GM08714 (cell line): ENCODE data around the gene PLEKHJ1.
A peak's percentile ranks its signal among the peaks of the same experiment; 100 is the strongest.

Source experiments
- H3K4me3 ChIP-seq: fragments of 200-500 bp; sonication (Bioruptor generic); 2 replicates; pipeline ENCODE4 v1.5.1; 2014; ENCODE audit warnings: mild to moderate bottlenecking, low read length, inconsistent platforms
- ZNF274 ChIP-seq: IDR thresholded peaks from 2 replicates; pipeline ENCODE4 v1.6.1; 2012; ENCODE audit warnings: mild to moderate bottlenecking, low read depth, low read length

The PLEKHJ1 gene, protein sequence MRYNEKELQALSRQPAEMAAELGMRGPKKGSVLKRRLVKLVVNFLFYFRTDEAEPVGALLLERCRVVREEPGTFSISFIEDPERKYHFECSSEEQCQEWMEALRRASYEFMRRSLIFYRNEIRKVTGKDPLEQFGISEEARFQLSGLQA

DNA sequence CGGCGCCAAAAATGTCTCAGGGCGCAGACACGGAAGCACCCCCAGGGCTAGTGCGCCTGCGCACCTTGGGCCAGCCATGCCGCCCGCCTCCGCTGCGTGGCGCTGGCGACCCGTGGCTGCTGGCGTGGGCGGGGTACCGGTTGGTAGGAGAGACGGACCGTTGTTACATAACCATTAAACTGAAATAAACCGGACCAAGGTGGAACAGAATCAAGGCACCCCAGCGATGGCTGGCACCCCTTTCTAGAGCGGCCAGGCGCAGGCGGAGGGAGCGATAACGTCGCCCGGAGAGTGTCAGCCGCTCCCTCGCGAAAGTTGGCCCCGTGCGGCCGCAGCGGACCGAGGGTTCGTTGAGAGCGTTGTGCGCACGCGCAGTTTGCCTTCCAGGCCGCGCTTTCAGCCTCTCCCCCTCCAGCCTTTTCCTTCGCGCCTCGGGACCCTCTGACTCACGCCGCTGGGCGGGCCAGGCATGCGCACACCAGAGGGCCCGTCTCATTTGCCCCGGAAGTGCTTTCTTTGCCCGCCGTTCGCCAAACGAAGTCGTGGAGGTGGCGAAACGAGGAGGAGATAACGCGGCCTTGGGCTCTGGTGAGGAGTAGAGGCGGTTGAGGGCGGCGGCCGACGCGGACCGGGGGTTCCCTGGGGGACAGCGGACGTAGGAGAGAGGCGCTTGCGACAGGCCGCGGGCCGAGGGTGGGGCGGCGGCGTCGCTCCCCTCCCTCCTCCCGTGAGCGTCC is at the start of gene PLEKHJ1, which contains the start of gene SF3A2:
Gene PLEKHJ1, minus strand, starts transcription at position 16 of the 737 bp plus-strand sequence. CDS start 81 bp downstream, outside the sequence.
Gene SF3A2, plus strand, starts transcription at position 511 of the 737 bp plus-strand sequence. CDS start 6,595 bp downstream, outside the sequence.
- peak within 1 kb of the TSS; percentile 85 for H3K4me3 ChIP-seq
- no peak for TF ChIP-seq ZNF274

DNA sequence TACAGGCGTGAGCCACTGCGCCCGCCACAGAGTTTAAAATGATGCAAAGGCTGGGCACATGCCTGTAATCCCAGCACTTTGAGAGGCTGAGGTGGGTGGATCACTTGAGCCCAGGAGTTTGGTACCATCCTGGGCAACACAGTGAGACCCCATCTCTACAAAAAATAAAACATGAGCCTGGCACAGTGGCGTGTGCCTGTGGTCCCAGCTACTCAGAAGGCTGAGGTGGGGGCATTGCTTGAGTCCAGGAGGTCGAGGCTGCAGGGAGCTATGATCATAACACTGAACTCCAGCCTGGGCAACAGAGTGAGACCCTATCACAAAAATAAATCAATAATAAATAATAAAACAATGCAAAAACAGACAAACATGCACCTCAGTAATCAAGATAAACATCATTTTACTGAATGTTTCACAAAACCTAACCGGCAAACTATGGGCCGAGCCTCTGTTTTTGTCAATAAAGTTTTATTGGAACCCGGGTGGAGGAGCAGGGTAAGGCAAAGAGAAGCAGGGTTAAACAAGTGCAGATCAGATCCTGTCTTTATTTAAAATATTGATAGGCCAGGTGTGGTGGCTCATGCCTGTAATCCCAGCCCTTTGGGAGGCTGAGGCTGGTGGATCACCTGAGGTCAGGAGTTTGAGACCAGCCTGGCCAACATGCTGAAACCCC is 47.8 kb upstream of the PLEKHJ1 start:
- no peak for TF ChIP-seq ZNF274
- no peak overlapping the region for H3K4me3 ChIP-seq

DNA sequence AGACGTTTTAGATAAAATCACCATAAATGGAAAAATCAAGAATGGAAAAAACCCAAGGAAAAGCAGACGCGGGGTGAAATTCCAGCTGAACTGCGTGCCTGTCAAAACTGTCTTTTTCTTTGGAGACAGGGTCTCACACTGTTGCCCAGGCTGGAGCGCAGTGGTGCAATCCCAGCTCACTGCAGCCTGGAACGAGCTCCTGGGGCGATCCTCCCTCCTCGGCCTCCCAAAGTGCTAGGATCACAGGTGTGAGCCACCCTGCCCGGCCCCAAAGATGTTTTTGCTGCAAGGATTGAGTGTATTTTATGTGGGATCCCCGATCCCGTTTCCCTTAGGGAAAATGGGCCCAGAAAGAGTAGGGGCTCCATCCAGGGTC is 46.7 kb upstream of the PLEKHJ1 start:
- no peak for TF ChIP-seq ZNF274
- no peak overlapping the region for H3K4me3 ChIP-seq

DNA sequence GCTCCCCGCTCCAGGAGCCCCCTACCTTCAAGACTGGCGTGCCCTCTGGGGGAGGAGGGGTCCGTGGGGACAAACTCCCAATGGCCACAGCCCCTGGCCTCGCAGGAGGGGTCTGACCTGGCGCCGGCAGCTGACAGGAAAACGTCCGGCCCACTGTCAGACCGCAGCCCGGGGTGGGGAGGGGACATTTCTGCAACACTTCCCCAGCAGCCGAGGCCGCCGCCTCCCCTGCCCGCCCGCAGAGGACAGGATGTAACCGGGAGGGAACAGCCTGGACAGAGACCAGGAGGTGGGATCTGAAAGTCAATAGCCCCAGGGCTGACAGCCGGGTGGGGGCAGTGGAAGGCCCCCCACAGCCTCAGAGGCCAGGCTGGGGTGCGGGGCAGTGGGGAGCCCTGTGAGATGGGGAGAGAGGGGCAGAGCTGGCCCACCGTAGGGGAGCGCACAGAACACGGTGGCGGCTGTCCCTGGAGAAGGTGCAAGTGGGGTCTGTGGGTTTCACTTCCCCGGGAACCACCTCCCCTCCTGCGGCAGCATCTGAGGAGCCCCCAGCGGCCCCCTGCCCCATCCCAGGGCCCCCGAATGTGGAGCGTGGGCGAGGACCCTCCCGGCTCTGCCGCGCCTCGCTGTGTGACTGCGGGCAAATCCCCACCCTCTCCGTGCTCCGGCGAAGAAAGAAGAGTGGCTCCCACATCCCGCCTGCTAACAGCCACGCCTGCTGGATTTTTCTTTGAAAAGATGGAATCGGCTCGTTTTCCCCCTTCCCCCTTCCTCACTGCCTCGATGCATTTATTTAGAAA is 46.1 kb upstream of the PLEKHJ1 start, which contains the start of gene PEAK3:
Gene PEAK3, minus strand, starts transcription at position 114 of the 800 bp plus-strand sequence. CDS start 1,244 bp downstream, outside the sequence.
- H3K4me3 ChIP-seq: peak within 1 kb of the TSS; percentile 15; the same call in 1 of the 2 replicates
- no peak for TF ChIP-seq ZNF274

DNA sequence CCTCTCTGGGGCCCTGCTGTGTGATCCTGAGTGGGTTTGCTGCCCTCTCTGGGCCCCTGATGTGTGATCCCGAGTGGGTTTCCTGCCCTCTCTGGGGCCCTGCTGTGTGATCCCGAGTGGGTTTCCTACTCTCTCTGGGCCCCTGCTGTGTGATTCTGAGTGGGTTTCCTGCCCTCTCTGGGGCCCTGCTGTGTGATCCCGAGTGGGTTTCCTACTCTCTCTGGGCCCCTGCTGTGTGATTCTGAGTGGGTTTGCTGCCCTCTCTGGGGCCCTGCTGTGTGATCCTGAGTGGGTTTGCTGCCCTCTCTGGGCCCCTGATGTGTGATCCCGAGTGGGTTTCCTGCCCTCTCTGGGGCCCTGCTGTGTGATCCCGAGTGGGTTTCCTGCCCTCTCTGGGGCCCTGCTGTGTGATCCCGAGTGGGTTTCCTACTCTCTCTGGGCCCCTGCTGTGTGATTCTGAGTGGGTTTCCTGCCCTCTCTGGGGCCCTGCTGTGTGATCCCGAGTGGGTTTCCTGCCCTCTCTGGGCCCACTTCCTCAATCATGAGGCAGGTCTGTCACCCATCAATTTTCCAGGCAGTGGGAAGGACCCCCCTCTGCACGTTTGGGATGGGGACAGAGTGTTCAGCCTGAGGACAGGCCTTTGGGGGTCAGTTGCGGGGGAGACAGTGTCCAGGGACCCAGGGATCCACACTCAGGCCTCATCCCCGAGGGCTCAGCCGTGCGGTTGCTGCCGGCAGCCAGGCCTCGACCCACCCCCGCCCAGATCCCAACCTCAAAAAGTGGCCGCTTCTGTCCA is 45.3 kb upstream of the PLEKHJ1 start:
- peak overlapping the region; percentile 15; the same call in 1 of the 2 replicates for H3K4me3 ChIP-seq

DNA sequence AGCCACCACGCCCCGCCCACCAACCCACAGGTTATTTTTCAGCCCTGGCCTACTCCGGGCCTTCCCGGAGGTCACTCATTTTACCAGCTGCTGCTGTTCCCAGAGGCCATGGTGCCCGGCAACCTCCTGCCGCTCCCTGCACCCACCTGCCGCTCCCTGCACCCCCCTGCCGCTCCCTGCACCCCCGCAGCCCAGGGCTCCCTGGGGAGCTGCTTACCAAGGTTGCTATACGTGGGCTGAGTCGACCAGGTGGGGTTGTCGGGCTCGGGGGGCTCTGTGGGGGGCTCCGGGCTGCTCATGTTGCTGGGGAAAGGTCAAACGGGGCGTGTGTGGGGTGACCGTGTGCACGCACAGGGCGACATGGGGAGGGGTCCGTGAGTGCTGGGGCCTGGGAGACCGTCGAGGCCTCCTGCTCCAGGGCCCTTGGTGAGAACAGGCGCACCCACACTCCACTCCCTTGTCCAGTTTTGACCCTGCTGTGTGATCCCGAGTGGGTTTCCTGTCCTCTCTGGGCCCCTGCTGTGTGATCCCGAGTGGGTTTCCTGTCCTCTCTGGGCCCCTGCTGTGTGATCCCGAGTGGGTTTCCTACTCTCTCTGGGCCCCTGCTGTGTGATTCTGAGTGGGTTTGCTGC is 44.6 kb upstream of the PLEKHJ1 start:
- no peak overlapping the region for H3K4me3 ChIP-seq
- no peak for TF ChIP-seq ZNF274

DNA sequence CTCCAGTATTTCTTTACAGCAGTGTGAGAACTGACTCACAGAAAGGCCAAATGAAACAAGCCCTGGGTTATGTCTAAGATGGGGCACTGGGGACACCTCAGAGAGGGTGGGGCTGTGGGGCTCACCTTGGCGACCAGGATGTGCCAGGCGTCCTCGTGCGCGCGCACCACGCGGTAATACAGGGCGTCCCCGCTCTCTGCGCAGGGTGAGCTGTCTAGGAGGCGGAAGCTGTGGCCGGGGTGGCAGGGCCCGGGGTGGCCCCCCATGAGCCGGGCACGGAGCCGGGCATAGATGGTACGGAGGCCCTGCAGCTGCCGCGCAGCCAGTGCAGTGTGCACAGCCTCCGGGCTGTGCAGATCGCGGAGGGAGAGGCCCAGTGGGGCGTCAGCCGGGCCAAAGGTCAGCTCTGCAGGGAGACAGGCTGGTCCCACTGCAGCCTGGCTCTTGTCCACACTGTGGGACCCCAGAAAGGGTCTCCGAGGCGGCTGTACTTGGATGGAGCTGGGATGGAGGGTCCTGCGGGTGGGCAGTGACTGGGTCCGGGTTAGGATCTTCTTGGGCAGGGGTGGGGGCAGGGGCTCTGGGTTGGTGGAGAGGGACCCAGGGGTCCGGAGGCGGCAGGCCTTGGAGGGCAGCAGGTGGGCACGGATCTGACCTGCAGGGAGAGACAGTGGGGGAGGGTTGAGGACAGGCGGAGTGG is 42.5 kb upstream of the PLEKHJ1 start:
- no peak for TF ChIP-seq ZNF274
- H3K4me3 ChIP-seq: no peak overlapping the region

DNA sequence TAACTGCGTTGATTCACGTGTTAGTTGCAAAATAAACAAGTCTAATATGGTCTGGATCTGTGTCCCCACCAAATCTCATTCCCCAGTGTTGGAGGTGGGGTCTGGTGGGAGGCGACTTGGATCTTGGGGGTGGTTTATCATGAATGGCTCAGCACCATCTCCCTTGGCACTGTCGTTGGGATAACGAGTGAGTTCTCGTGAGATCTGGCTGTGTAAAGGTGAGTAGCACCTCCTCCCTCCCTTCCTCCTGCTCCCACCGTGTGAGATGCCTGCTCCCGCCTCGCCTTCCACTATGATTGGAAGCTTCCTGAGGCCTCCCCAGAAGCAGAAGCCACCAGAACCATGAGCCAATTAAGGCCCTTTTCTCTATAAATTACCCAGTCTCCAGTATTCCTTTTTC is 41.0 kb upstream of the PLEKHJ1 start:
- TF ChIP-seq ZNF274: no peak
- H3K4me3 ChIP-seq: no peak overlapping the region

DNA sequence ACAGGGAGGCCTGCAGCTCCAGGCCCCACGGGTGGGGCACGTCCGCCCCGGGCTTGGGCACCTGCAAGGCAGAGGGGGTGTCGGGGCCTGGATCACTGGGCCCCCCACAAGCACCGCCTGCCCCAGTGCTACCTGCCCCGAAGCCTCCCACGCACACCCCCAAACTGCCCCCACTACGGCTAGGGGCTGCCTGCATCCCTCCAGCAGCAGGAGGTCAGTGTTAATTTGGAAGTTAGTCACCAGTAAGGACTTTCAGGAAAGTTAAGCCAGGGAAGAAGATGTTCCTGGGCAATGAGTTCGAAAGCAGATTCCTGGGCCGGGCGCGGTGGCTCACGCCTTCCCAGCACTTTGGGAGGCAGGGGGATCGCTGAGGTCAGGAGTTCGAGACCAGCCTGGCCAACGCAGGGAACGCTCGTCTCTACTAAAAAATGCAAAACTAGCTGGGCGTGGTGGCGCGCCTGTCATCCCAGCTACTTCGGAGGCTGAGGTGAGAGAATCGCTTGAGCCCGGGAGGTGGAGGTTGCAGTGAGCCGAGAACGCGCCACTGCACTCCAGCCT is 40.4 kb upstream of the PLEKHJ1 start:
- no peak for TF ChIP-seq ZNF274
- no peak overlapping the region for H3K4me3 ChIP-seq

DNA sequence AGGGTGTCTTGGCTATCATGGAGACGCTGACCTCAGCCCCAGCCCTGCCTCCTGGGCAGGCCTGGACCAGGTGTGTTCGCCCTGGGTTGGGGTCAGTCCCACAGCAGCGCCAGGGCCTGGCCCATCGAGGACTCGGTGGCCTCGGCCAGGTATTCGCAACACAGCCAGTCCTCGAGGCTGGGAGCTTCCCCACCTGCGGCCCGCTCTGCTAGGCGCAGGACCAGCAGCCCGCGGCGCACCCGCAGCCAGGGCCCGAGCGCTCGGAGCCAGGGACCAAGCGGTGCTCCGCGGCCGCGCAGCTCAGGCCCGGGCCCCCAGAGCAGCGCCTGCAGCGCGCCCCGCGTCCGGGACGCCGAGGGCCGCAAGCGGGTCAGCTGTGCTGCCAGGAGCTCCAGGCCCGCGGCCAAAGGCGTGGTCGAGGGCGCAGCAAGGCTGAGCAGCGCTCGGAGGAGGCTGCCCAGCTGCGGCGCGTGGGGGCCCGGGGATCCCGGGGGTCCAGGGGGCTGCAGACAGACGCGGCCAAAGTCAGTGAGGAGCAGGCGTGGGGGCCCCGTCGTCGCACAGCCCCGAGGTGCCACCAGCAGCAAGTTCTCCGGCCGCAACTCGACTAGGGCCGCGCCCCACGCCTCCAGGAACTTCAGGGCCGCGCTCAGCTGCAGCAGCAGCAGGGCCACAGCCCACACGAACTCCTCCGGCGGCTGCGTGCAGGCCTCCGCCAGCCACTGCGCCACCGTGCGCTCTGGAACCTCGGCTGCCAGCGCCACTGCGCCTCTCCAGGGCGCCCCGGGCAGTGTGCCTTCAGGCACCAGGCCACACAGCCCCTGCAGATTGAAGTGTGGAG is 39.7 kb upstream of the PLEKHJ1 start:
- TF ChIP-seq ZNF274: no peak
- no peak overlapping the region for H3K4me3 ChIP-seq

DNA sequence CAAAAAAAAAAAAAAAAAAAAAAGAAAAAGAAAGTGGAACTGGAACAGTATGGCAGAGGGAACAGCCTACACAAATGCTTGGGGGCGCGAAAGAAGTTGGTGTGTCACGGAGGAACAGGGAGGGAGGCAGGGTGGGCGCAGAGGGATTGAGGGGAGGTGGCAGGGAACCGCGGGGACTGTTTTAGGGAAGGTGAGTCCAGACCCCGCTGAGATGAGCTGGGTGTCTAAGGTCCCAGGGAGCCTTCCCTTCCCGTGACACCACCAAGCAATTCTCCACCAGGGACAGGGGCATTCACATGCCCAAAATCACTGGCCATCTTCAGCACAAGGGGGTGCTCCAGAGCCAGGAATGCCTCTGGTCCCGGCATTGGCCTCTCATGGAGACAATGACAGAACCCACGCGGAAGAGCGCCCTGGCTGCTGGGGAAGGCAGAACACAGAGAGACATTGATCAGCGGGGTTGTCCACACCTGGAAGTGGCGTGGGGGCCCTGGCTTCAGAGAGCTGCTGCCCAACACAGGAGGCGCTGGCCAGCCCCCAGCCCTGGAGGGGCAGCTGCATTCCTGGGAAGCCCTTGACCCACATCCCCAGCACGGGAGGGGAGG is 38.9 kb upstream of the PLEKHJ1 start:
- H3K4me3 ChIP-seq: no peak overlapping the region
- no peak for TF ChIP-seq ZNF274
